OCI-LY1 (cell line): ENCODE data around the gene NEURL1.

ENCODE experiments used
- H2AFZ ChIP-seq: fragments of 200-600 bp; sonication (generic), shearing (Covaris generic); 2 replicates; pipeline ENCODE4 v1.6.0; 2014; ENCODE audit warnings: antibody characterized with exemption, mild to moderate bottlenecking, low read length
- H3F3A ChIP-seq: fragments of 200-600 bp; sonication (generic), shearing (Covaris generic); 2 replicates; pipeline ENCODE4 v1.6.0; 2014; ENCODE audit warnings: mild to moderate bottlenecking, antibody characterized with exemption, low read length, moderate library complexity; ENCODE audit not compliant: insufficient read depth
- H3K27ac ChIP-seq: fragments of 200-600 bp; sonication (generic); 2 replicates; pipeline ENCODE4 v1.5.1; 2014; ENCODE audit warnings: low read length, mixed run types, mild to moderate bottlenecking, low read depth; ENCODE audit not compliant: poor library complexity, severe bottlenecking
- H3K27me3 ChIP-seq: fragments of 200-600 bp; sonication (generic); 2 replicates; pipeline ENCODE4 v1.6.0; 2014; ENCODE audit warnings: antibody characterized with exemption, mild to moderate bottlenecking, low read length, moderate library complexity; ENCODE audit not compliant: insufficient read depth
- H3K36me3 ChIP-seq: fragments of 200-600 bp; sonication (generic); 2 replicates; pipeline ENCODE4 v1.6.1; 2014; ENCODE audit warnings: mild to moderate bottlenecking, antibody characterized with exemption, low read length, moderate library complexity, mixed read lengths; ENCODE audit not compliant: insufficient read depth
- H3K4me1 ChIP-seq: fragments of 200-600 bp; sonication (generic); 2 replicates; pipeline ENCODE4 v1.5.1; 2014; ENCODE audit warnings: mild to moderate bottlenecking, low read length, moderate library complexity; ENCODE audit not compliant: insufficient read depth, severe bottlenecking
- H3K4me2 ChIP-seq: fragments of 200-600 bp; sonication (generic), shearing (Covaris generic); 2 replicates; pipeline ENCODE4 v1.6.1; 2014; ENCODE audit warnings: low read length
- H3K4me3 ChIP-seq: fragments of 200-600 bp; sonication (generic); 2 replicates; pipeline ENCODE4 v1.5.1; 2014; ENCODE audit warnings: low read length, low read depth, mild to moderate bottlenecking, mixed read lengths; ENCODE audit not compliant: poor library complexity, severe bottlenecking
- H3K79me2 ChIP-seq: fragments of 200-600 bp; shearing (Covaris generic); 2 replicates; pipeline ENCODE4 v1.6.1; 2016; ENCODE audit warnings: mixed run types, low read length, mixed read lengths; ENCODE audit not compliant: insufficient read depth
- H3K9ac ChIP-seq: fragments of 200-600 bp; sonication (generic), shearing (Covaris generic); 2 replicates; pipeline ENCODE4 v1.6.1; 2014; ENCODE audit warnings: mild to moderate bottlenecking, low read length, mixed read lengths
- H3K9me2 ChIP-seq: fragments of 200-600 bp; sonication (generic), shearing (Covaris generic); 2 replicates; pipeline ENCODE4 v1.6.1; 2014; ENCODE audit warnings: low read depth, mild to moderate bottlenecking, low read length, mixed read lengths
- H3K9me3 ChIP-seq: fragments of 200-600 bp; shearing (Covaris generic); 2 replicates; pipeline ENCODE4 v1.6.1; 2014; ENCODE audit warnings: low read length, mixed read lengths
- H4K20me1 ChIP-seq: fragments of 200-600 bp; sonication (generic), shearing (Covaris generic); 2 replicates; pipeline ENCODE4 v1.6.0; 2016; ENCODE audit warnings: mild to moderate bottlenecking, low read length; ENCODE audit not compliant: insufficient read depth
- CTCF ChIP-seq: fragments of 200-600 bp; sonication (generic), shearing (Covaris generic); IDR thresholded peaks from 2 replicates; pipeline ENCODE4 v1.5.1; 2017; ENCODE audit warnings: mild to moderate bottlenecking, antibody characterized with exemption, low read length, moderate library complexity, mixed read lengths
- EZH2 ChIP-seq: fragments of 200-600 bp; sonication (generic), shearing (Covaris generic); IDR thresholded peaks from 2 replicates; pipeline ENCODE4 v1.8.0; 2017; ENCODE audit warnings: borderline replicate concordance, mixed run types, mild to moderate bottlenecking, antibody characterized with exemption, low read length, moderate library complexity, mixed read lengths

NEURL1 gene

GRCh38 chr10:103539751-103540150, 46.2 kb downstream of the NEURL1 start:
- H3K4me2 ChIP-seq = no peak overlapping the region
- H3K4me3 ChIP-seq = no peak overlapping the region
- no peaks in the 10 kb centered on the region for H3K27me3 ChIP-seq
- no peak overlapping the region for H3K27ac ChIP-seq
- no peak for TF ChIP-seq CTCF
- no peak for TF ChIP-seq EZH2
- H3K9me3 ChIP-seq = no peaks in the 10 kb centered on the region
- H3K9ac ChIP-seq = no peak overlapping the region
- no peaks in the 10 kb centered on the region for H4K20me1 ChIP-seq
- H2AFZ ChIP-seq = no peak overlapping the region
- H3K4me1 ChIP-seq = peaks cover 8% of the 10 kb centered on the region
- H3K9me2 ChIP-seq = no peaks in the 10 kb centered on the region
- no peaks in the 10 kb centered on the region for H3K79me2 ChIP-seq
- no peaks in the 10 kb centered on the region for H3F3A ChIP-seq
- H3K36me3 ChIP-seq = no peaks in the 10 kb centered on the region

GRCh38 chr10:103540722-103541121, 47.2 kb downstream of the NEURL1 start:
- H3K9ac ChIP-seq = no peak overlapping the region
- TF ChIP-seq EZH2 (no peak), CTCF (no peak)
- no peaks in the 10 kb centered on the region for H3F3A ChIP-seq
- H3K4me2 ChIP-seq = no peak overlapping the region
- no peaks in the 10 kb centered on the region for H4K20me1 ChIP-seq
- no peaks in the 10 kb centered on the region for H3K79me2 ChIP-seq
- no peaks in the 10 kb centered on the region for H3K36me3 ChIP-seq
- H3K4me3 ChIP-seq = no peak overlapping the region
- no peak overlapping the region for H2AFZ ChIP-seq
- H3K27ac ChIP-seq = no peak overlapping the region
- no peaks in the 10 kb centered on the region for H3K9me2 ChIP-seq
- no peaks in the 10 kb centered on the region for H3K9me3 ChIP-seq
- no peaks in the 10 kb centered on the region for H3K27me3 ChIP-seq
- H3K4me1 ChIP-seq = peaks cover 8% of the 10 kb centered on the region

GRCh38 chr10:103541616-103542015, 48.1 kb downstream of the NEURL1 start:
- Histone ChIP-seq H3K4me3 (no peak overlapping the region), H3F3A (no peaks in the 10 kb centered on the region), H3K4me1 (peaks cover 8% of the 10 kb centered on the region), H3K4me2 (no peak overlapping the region), H3K9me2 (no peaks in the 10 kb centered on the region), H4K20me1 (no peaks in the 10 kb centered on the region), H3K36me3 (no peaks in the 10 kb centered on the region), H3K27ac (no peak overlapping the region), H3K9me3 (no peaks in the 10 kb centered on the region), H3K9ac (no peak overlapping the region), H3K27me3 (no peaks in the 10 kb centered on the region), H3K79me2 (no peaks in the 10 kb centered on the region), H2AFZ (no peak overlapping the region)
- no peak for TF ChIP-seq EZH2
- TF ChIP-seq CTCF = no peak
